ENCODE results near the gene ITGA11.

DNA sequence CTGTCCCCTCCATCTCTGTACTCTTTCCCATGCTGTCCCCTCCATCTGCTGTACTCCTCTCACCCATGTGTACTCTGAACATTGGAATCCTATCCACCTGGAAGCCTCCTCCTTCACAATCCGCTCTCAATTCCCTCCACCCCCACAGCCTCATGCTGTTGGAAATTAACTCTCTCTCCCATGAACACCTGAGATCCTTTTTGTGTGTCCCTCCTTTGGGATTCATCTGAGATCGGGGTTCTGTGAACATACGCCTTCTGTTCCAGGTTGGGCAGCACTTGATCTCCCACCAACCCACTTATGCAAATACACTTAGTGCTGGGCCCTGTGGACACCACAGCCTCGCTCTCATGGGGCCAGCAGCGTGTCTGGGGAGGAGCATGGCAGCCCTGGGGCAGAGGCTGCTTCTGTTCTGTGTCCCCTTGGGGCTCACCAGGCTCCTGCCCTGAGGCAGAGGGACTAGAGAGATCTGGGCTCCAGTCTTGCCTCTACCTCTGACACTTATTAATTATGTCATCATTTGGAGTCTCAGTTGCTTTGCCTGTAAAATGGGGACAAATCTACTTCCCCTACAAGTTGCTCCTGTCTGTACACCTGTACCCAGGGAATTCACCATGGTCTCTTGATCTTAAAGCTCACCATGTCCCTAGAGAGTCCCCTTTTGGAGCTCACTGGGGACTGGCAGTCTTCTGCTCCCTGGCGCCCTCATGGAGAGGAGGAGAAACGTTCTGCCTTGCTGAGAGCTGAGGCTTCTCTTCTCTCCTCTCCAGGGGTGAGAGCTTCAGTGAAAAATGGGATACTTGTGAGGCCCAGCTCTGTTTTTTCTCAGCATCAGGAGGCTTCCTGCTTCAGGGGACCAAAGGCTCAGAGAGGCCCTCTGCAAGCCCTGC is 42.7 kb downstream of the ITGA11 start:
- TF ChIP-seq, protein P1, sequence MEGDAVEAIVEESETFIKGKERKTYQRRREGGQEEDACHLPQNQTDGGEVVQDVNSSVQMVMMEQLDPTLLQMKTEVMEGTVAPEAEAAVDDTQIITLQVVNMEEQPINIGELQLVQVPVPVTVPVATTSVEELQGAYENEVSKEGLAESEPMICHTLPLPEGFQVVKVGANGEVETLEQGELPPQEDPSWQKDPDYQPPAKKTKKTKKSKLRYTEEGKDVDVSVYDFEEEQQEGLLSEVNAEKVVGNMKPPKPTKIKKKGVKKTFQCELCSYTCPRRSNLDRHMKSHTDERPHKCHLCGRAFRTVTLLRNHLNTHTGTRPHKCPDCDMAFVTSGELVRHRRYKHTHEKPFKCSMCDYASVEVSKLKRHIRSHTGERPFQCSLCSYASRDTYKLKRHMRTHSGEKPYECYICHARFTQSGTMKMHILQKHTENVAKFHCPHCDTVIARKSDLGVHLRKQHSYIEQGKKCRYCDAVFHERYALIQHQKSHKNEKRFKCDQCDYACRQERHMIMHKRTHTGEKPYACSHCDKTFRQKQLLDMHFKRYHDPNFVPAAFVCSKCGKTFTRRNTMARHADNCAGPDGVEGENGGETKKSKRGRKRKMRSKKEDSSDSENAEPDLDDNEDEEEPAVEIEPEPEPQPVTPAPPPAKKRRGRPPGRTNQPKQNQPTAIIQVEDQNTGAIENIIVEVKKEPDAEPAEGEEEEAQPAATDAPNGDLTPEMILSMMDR (IDR thresholded peaks at IDR 0.05), result no peak
- no peak for TF ChIP-seq YY1 (IDR thresholded peaks at IDR 0.05; ENCODE audit: low read depth)
- TF ChIP-seq, protein P2, sequence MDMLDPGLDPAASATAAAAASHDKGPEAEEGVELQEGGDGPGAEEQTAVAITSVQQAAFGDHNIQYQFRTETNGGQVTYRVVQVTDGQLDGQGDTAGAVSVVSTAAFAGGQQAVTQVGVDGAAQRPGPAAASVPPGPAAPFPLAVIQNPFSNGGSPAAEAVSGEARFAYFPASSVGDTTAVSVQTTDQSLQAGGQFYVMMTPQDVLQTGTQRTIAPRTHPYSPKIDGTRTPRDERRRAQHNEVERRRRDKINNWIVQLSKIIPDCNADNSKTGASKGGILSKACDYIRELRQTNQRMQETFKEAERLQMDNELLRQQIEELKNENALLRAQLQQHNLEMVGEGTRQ (IDR thresholded peaks at IDR 0.05; ENCODE audit: borderline replicate concordance, low read depth, low read length), result no peak
- TF ChIP-seq ELF1 (IDR thresholded peaks at IDR 0.05), result no peak
- no peak for TF ChIP-seq TCF12 (IDR thresholded peaks at IDR 0.05)
- no peak for TF ChIP-seq RFX5 (IDR thresholded peaks at IDR 0.05; ENCODE audit: low read length)
- TF ChIP-seq RXRA (IDR thresholded peaks at IDR 0.05; ENCODE audit: borderline replicate concordance, low read depth), result no peak
- TF ChIP-seq POLR2AphosphoS5 (IDR thresholded peaks at IDR 0.05; ENCODE audit: low read depth, low read length), result no peak

Measured in SK-N-SH (cell line).